OCI-LY7 (cell line): ENCODE data around the gene AGAP5. TPM values are rescaled to one million over a fixed set of nuclear protein-coding genes. Genes with fewer than 3 reads are reported as not detected.
"Not testable (repeated sequence)": the region's sequence is repeated elsewhere in the genome, so short reads cannot be mapped to it uniquely, and the experiment has no call there.

ENCODE experiments used
- BruUV-seq: library from RNA; stranded (reverse); fragments of 400-500 nt; replicated peaks from 2 replicates; lab custom pipeline; 2021; lab: Mats Ljungman, UMichigan
- CTCF ChIA-PET: fragments of 300-600 bp; sonication (Branson Sonifier 250); formaldehyde crosslinking; loops from one replicate; lab custom pipeline; 2022; ENCODE audit warnings: antibody characterized with exemption; ENCODE audit not compliant: unreplicated experiment; lab: Charles Lee
- POLR2A ChIA-PET: fragments of 300-600 bp; sonication (Branson Sonifier 250); formaldehyde crosslinking; loops from one replicate; lab custom pipeline; 2022; ENCODE audit warnings: antibody characterized with exemption; lab: Charles Lee
- DNase-seq: peaks from one replicate; pipeline ENCODE4 v3.0.0-alpha.2; 2015; ENCODE audit warnings: low spot score
- H2AFZ ChIP-seq: fragments of 200-600 bp; sonication (generic), shearing (Covaris generic); 2 replicates; pipeline ENCODE4 v1.6.1; 2014; ENCODE audit warnings: mild to moderate bottlenecking, antibody characterized with exemption, low read length, moderate library complexity
- H3K27ac ChIP-seq: fragments of 200-600 bp; sonication (generic); 2 replicates; pipeline ENCODE4 v1.5.1; 2014; ENCODE audit warnings: mixed run types, low read depth, mild to moderate bottlenecking, moderate library complexity, low read length, inconsistent platforms; ENCODE audit not compliant: poor library complexity, severe bottlenecking
- H3K36me3 ChIP-seq: fragments of 200-600 bp; sonication (generic); 2 replicates; pipeline ENCODE4 v1.6.1; 2014; ENCODE audit warnings: mild to moderate bottlenecking, antibody characterized with exemption, low read length, moderate library complexity, mixed read lengths; ENCODE audit not compliant: insufficient read depth
- H3K4me1 ChIP-seq: fragments of 200-600 bp; sonication (generic); 2 replicates; pipeline ENCODE4 v1.5.1; 2014; ENCODE audit warnings: mild to moderate bottlenecking, low read length; ENCODE audit not compliant: insufficient read depth, poor library complexity, severe bottlenecking
- H3K4me2 ChIP-seq: fragments of 200-600 bp; sonication (generic); 2 replicates; pipeline ENCODE4 v1.6.1; 2014; ENCODE audit warnings: mild to moderate bottlenecking, low read length
- H3K4me3 ChIP-seq: fragments of 200-600 bp; sonication (generic); 2 replicates; pipeline ENCODE4 v1.5.1; 2014; ENCODE audit warnings: mild to moderate bottlenecking, low read depth, low read length; ENCODE audit not compliant: poor library complexity, severe bottlenecking
- H3K79me2 ChIP-seq: fragments of 200-600 bp; sonication (generic); 2 replicates; pipeline ENCODE4 v1.6.1; 2016; ENCODE audit warnings: low read depth, mild to moderate bottlenecking, low read length, moderate library complexity, mixed read lengths; ENCODE audit not compliant: insufficient read depth
- H3K9me2 ChIP-seq: fragments of 200-600 bp; sonication (generic); 2 replicates; pipeline ENCODE4 v1.6.1; 2016; ENCODE audit warnings: mild to moderate bottlenecking, low read length, mixed read lengths; ENCODE audit not compliant: insufficient read depth
- H3K9me3 ChIP-seq: fragments of 200-600 bp; sonication (generic); 2 replicates; pipeline ENCODE4 v1.6.1; 2014; ENCODE audit warnings: mild to moderate bottlenecking, mixed run types, low read length, mixed read lengths
- H4K20me1 ChIP-seq: fragments of 200-600 bp; sonication (generic); 2 replicates; pipeline ENCODE4 v1.6.1; 2014; ENCODE audit warnings: mild to moderate bottlenecking, antibody characterized with exemption, low read length, moderate library complexity, mixed read lengths; ENCODE audit not compliant: insufficient read depth
- intact Hi-C: fragments of 100-400 bp; cut with micrococcal nuclease; formaldehyde crosslinking; loops from one replicate; pipeline ENCODE4 v1.10.0; 2022; ENCODE audit not compliant: unreplicated experiment
- total RNA-seq, 2 experiments: library from RNA; depleted of rRNA in 1 of 2; stranded (reverse); fragments of >200 nt in 1 of 2; shearing (Covaris generic) in 1 of 2; gene quantifications; 2 replicates each; pipeline ENCODE4 v1.2.3, GENCODE V29; 2014 to 2022

AGAP5 gene
- total RNA-seq, 2 experiments from 2014 or later = 4.6 to 9.9 TPM

DNA sequence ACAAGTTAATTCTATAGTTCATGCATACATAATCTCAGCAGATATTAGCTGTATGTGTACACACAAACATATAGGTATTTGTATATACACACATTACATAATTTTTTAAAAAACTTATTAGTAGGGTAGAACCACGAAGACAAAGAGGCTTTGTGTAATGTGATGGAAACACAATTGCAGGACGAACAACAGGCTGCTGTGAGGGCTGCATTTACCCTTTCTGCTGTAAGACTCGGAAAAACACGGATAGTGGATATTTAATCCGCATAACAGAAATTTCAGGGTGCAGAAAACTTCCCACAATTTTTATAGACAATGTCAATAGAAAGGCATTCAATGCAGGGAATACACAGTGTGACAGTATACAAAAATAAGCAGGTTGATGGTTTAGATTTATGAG is 13.8 kb upstream of the AGAP5 start:
- H2AFZ ChIP-seq, H3K27ac ChIP-seq, POLR2A ChIA-PET, BruUV-seq, H3K79me2 ChIP-seq, H3K4me3 ChIP-seq, H3K9me2 ChIP-seq, H3K4me2 ChIP-seq, H4K20me1 ChIP-seq, H3K9me3 ChIP-seq, CTCF ChIA-PET, intact Hi-C loops, DNase-seq, H3K4me1 ChIP-seq: not testable (repeated sequence)
- peaks cover 17% of the 10 kb centered on the region for H3K36me3 ChIP-seq

DNA sequence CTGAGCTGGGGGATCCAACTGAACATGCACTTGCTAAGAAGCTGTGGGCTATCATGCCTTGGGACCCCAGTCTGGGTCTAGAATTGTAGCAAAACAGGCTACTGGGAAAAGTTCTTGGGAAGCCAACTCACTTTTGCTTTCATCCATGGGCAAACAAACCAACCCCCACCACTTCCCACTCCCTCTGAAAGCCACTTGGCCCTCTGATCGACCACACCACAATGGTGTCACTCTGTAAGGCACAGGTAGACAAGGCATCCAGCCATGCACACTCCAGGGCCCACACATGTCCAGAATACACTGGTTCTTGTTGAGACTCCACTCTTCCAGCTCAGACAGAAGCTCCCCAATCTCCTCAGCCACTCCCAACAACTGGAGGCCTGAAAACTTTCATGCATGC is 10.2 kb upstream of the AGAP5 start:
- DNase-seq, H3K27ac ChIP-seq, H4K20me1 ChIP-seq, H3K4me1 ChIP-seq, H3K36me3 ChIP-seq, intact Hi-C loops, BruUV-seq, H3K9me3 ChIP-seq, H2AFZ ChIP-seq, H3K79me2 ChIP-seq, H3K4me2 ChIP-seq, POLR2A ChIA-PET, CTCF ChIA-PET, H3K4me3 ChIP-seq, H3K9me2 ChIP-seq: not testable (repeated sequence)

DNA sequence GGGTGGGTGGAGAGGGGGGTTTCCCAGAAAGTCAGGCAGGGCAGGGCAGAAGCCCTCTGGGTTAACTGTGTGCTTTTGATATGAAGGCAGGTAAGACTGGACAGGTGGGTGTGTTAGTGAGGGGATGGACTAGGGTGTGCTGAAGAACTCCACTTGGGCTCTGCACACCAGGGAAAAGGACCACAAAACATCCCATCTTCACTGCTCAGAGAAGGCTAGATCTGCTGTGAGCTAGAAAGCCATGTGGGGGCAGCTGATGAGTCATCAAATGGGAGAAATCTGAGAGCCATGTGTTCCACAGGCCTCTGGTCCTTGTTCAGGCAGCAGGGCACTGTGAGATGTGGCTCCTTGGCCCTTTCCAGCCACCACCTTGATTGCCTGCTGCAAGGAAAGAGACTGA is 9.7 kb upstream of the AGAP5 start:
- CTCF ChIA-PET, H3K4me2 ChIP-seq, H3K9me2 ChIP-seq, H3K36me3 ChIP-seq, H2AFZ ChIP-seq, H3K27ac ChIP-seq, H4K20me1 ChIP-seq, H3K4me1 ChIP-seq, DNase-seq, BruUV-seq, H3K4me3 ChIP-seq, H3K79me2 ChIP-seq, POLR2A ChIA-PET, H3K9me3 ChIP-seq, intact Hi-C loops: not testable (repeated sequence)

DNA sequence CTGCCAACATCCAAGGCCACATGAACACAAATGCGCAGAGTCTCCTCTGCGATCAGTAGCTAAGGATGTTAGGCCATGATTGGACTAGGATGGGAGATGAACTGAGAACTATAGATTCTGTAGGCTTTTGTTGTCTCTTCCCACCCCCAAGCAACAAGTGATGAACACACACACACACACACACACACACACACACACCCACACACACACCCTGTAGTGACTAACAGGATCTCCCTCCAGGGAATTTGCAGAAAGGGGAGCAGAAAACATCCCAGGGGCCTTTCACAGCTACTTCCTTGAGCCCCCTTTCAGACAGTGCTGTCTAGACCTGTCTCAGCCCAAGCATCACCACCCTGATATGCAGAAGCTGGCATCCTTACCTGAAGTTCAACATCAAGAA is 8.6 kb upstream of the AGAP5 start:
- intact Hi-C loops, BruUV-seq, H3K79me2 ChIP-seq, H3K4me1 ChIP-seq, POLR2A ChIA-PET, H3K4me3 ChIP-seq, H3K4me2 ChIP-seq, H3K36me3 ChIP-seq, DNase-seq, H3K27ac ChIP-seq, H3K9me2 ChIP-seq, H3K9me3 ChIP-seq, CTCF ChIA-PET, H2AFZ ChIP-seq, H4K20me1 ChIP-seq: not testable (repeated sequence)

DNA sequence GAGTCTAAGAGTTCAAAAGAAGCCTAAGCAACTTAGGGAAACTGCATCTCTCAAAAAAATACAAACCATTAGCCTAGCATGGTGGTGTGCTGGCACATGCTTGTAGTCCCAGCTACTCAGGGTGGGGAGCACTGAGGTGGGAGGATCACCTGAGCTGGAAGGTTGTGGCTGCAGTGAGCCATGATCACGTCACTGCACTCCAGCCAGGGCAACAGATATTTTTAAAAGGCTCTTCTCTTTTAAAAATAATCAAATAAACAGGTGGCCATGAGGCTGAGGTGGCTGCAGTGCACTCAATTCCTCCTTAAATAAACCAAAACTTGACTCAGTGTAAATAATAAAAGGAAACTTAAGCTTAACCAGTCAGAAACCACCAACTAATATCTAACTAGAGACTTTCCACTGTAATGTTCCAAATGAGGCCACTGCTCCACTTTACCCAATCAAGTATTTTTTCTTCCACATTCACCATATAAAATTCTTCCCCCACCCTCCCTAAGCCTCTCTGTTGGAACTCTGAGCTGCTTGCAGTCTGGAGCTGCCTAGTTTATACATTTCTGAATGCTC is 7.7 kb upstream of the AGAP5 start:
- H3K4me1 ChIP-seq, H3K27ac ChIP-seq, POLR2A ChIA-PET, H3K9me3 ChIP-seq, H3K9me2 ChIP-seq, CTCF ChIA-PET, H3K4me2 ChIP-seq, DNase-seq, H3K36me3 ChIP-seq, H2AFZ ChIP-seq, H3K79me2 ChIP-seq, H4K20me1 ChIP-seq, H3K4me3 ChIP-seq, BruUV-seq, intact Hi-C loops: not testable (repeated sequence)

DNA sequence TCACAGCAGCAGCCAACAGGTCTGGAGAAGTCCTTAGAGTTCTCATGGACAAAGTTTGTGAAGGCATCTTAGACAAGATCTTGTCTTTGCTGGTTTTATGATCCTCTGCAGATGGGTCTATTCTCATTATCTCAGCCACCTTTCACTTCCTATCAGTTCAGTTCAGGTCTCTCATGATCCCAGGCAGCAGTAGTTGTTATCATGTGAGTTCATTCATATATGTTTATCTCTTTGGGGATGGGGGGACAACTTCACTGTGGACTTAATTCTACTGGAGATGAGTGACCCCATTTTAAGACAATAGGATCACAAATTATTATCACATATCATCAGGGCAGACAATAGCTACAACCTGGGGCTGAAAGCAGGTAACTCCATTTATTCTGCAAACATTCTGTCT is 6.0 kb upstream of the AGAP5 start:
- BruUV-seq, H3K9me2 ChIP-seq, intact Hi-C loops, H3K27ac ChIP-seq, CTCF ChIA-PET, H4K20me1 ChIP-seq, H3K4me3 ChIP-seq, H3K4me1 ChIP-seq, DNase-seq, H3K4me2 ChIP-seq, POLR2A ChIA-PET, H3K9me3 ChIP-seq, H3K36me3 ChIP-seq, H2AFZ ChIP-seq, H3K79me2 ChIP-seq: not testable (repeated sequence)

DNA sequence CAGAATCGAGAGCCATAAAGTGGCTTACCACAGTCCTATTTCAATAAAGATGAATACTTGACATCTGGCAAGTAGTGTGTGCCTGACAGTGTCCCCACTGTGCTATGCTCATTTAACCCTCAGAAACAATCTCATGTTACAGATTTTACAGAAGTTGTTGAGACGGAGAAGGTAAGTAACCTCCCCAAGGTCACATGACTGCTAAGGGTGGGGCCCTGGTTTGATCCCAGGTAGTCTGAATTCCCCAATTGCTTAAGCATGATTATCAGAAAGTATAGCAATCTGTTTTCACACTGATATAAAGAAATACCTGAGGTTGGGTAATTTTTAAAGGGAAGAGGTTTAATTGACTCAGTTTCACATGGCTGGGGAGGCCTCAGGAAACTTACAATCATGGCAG is 910 bp upstream of the AGAP5 start:
- CTCF ChIA-PET, H3K4me2 ChIP-seq, H3K4me3 ChIP-seq, H3K4me1 ChIP-seq, H2AFZ ChIP-seq, H3K36me3 ChIP-seq, POLR2A ChIA-PET, BruUV-seq, H3K79me2 ChIP-seq, H3K27ac ChIP-seq, H3K9me3 ChIP-seq, DNase-seq, H4K20me1 ChIP-seq, H3K9me2 ChIP-seq, intact Hi-C loops: not testable (repeated sequence)
